Activated naive CD4-positive, alpha-beta T cell (primary cell): ENCODE data around the gene PGAM1.
"Not testable (repeated sequence)": the region's sequence is repeated elsewhere in the genome, so short reads cannot be mapped to it uniquely, and the experiment has no call there.

Source experiments
- DNase-seq, 4 experiments: peaks; one replicate each; lab custom pipeline; 2025; lab: John Stamatoyannopoulos, UW

PGAM1 gene

GRCh38 chr10:97456686-97457065, 30.7 kb downstream of the PGAM1 start:
- DNase-seq = no peak

DNA sequence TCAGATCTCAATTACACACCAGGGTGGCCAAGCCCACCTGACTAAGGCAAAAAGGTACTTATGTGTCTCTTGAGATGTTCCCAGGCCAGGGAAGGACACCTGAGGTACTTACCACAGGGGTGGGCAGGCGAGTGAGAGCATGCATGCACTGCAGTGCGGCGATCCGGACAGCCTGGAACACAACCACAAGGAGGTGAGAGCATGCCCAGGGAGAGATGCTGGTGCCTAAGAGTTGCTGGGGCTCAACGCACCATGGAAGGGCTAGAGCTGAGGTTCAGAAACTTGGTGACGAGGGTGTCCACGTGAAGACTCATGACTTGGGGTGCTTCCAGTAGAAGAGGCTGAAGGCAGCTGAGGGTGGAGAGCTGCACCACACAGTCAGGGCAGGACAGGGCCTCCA, 33.1 kb downstream of the PGAM1 start:
- no peak for DNase-seq

GRCh38 chr10:97459933-97460332, 33.9 kb downstream of the PGAM1 start:
- no peak for DNase-seq

DNA sequence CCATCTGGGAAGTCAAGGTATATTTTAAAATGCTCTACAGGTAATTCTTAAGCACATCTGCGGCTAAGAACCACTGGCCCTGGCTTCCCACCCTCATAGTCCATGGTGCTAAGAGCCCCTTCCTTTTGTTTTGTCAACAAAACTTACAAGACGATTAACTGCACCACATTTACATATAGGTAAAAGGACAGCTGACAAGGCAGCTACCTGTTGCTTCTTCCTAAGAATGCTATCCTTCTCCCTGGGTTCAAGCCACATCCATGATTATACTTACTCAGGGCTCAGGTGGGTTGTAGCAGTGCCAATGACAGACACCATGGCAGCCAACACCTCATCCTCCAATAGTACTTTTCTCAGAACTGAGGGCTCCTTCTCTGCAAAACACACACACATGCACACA, 36.3 kb downstream of the PGAM1 start:
- no peak for DNase-seq

DNA sequence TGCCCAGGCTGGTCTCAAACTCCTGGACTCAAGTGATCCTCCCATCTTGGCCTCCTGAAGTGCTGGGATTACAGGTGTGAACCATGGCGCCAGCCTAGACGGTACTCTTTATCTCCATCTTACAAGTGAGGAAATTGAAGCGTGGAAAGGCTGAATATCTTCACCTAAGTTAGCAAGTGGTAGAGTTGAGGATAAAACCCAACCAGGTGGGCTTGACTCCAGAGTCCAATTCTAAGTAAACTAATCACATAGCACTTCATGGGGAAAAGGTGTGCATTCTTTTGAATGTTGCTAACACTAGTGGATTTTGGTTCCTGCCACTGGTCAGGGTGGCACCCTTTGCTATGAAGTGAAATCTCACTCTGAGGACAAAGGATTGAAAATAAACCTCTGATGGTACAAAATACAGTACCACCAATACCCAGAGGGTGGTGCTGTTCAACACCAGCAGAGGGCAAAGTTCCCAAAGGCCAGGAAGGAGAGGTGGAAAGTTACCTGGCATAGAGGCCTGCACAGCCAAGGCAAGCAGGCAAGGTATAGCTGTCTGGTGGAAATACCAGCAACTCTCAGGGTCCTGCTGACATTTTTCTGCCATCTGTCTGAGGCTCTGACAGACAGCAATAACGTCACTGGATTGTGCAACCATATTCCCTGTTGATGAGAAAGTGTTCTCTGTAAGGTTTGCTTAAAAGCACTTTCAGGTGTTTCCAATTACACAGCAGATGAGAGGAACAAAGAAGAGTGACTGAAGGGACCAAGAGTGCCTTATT, 37.6 kb downstream of the PGAM1 start:
- no peak for DNase-seq

- DNase-seq = no peak
Measured at GRCh38 chr10:97464226-97464625, 38.2 kb downstream of the PGAM1 start.

- no peak for DNase-seq
Measured at GRCh38 chr10:97465982-97466381, 40.0 kb downstream of the PGAM1 start.

DNA sequence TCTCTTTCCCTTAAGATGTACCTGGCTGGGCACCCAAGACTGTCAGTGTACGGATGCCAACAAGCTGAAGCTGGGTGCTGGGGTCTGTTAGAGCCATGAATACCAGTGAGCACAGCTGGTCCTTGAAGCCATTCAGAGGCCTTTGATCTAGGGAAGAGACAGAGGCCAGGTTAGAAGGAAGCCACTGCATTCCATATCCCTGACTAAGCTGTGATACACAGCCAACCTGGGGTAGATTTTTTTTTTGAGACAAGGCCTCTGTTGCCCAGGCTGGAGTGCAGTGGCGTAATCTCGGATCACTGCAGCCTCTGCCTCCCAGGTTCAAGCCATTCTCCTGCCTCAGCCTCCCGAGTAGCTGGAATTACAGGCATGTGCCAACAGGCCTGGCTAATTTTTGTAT, 40.8 kb downstream of the PGAM1 start:
- DNase-seq = no peak

DNA sequence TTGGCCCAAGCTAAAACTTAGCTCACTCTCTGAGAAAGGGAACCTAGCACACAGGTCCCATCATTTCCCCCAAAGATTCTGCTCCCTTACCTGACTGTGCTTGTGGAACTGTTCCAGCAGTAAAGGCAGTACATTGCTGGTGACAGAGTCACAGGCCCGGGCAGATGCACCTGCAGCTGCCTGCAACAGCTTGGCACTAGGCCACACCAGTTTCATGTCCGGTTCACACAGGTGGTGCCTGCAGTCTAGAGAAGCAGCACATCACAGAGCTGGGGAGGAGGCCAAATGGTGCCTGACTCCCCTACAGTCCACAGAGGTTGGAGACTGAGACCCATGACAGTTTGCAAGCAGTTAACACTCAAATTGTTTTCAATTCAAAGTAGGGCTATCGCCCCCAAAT, 42.2 kb downstream of the PGAM1 start:
- no peak for DNase-seq

- not testable (repeated sequence) for DNase-seq
Measured at GRCh38 chr10:97468781-97469180, 42.8 kb downstream of the PGAM1 start.

DNA sequence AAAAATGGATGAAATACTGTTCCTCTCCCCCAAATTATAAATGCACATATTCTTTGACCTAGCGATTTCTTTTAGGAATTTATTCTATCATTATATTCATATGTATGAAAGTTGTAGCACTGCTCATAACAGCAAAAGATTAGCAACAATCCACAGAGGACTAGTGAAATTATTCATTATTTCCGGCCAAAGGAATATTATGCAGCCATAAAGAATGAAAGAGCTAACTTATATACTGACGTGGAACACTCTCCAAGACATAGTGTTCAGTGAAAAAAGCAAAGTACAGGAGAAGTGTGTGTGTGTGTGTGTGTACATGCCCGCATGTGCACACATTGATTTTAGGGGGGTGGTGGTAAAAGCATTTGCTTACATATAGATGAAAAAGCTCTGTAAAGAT, 48.9 kb downstream of the PGAM1 start:
- no peak for DNase-seq

DNA sequence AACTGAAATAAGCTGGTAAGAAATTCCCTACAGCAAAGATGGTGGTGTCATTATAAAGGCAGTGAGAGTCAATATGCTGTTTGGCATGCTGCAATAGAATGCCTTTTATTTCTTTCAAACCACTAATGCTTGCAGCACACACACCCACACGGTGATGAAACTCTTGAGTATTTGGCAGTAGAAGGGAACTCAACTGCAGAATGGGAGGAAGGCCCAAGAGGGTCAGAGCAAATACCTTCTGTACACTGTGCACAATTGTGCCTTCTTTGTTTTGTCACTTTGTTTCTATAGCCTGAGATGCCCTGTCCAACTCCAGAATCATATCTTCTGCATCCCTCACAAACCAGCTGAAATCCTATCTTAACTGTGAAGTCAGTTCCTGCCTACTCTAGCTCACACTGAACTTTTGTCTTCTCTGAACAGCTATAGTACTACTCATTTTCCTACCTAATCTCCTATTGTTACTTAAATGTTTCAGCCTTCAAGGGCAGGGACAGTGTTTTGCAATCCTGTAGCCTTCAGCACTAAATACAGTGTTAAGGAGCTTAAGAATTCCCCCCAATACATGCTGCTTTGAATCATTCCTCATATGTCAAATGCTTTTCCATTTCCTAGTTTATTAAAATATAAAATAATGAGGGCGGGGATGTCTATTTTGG, 50.1 kb downstream of the PGAM1 start:
- DNase-seq = no peak

- DNase-seq = not testable (repeated sequence)
Measured at GRCh38 chr10:97479410-97479809, 53.4 kb downstream of the PGAM1 start.

GRCh38 chr10:97479939-97480338, 53.9 kb downstream of the PGAM1 start:
- DNase-seq = no peak

DNA sequence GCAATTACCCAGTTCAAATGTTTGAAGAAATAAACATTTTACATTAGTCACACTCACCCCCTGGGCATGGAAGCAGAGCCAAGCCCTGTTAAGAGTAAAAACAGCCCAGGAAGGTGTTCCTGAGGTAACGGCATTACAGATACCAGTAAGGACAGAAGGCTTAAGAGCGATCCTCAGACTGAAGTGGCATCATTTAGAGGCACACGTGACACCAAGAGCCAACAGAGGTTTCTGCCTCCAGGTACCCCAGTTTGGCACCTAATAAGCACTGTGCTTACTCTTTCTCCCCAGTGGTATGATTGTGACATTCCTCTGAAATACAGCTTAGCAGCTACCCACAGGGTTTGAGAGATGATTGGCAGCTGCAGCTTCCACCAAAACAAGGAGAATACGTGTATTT, 55.1 kb downstream of the PGAM1 start:
- DNase-seq = no peak

DNA sequence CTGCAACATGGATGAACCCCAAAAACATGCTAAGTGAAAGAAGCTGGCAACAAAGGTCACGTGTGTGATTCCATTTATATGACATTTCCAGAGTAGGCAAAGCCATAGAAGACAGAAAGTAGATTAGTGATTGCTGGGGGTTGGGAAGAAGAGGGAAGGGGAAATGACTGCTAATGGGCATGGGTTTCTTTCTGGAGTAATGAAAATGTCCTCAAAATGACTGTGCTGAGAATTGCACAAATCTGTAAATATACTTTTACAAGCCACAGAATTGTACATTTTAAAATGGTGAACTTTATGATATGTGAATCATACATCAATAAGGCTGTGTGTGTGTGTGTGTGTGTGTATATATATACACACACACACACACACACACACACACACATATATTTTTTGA, 56.4 kb downstream of the PGAM1 start:
- no peak for DNase-seq
